ENCODE results near the gene MEG3. TPM values are rescaled to one million over a fixed set of nuclear protein-coding genes. Genes with fewer than 3 reads are reported as not detected.

MEG3 gene
- total and polyA plus RNA-seq, 2 of the 4 experiments (the other 2 are of a cell fraction), result 31.5 to 556 TPM

DNA sequence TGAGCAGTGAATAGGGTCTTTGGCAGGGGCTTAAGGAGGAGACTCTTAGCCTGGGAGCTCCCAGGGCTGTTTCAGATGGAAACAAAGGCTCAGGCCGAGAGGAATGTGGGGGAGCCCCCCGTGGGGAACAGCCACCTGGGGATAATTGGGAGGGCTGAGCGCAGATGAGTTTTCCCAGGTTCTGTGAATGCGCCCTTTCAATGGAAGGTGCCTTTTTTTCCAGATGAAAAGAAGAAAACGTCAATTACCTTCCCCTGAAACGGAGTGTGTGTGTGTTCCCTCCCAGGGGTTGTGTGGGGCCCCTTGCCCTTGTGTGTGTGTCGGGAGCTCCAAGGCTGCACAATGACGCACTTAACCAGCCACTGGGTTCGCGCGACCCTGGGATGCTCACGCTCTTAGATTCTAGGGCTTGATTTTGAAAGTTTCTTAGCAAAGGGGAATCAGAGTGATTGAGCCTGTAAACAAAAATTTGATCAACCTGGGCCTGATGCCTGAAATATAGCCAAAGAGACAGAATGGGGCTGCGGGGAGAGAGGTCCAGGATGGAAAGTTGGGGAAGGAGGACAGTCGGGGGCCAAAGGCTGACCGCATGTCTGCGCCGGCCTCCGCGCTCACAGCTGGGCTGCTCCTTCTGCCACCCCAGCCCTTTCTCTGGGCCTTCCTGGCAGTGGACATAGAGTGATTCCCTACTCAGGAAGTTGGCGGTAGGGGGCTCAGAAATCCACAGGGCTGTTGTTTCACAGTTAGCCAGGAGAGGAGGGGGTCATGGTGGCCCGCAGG is 14.6 kb downstream of the MEG3 start:
- Histone ChIP-seq H3K9ac (ENCODE audit: low read depth, low read length) (no peak overlapping the region), H2BK20ac (ENCODE audit: low read depth, low read length) (no peak overlapping the region), H2BK120ac (ENCODE audit: low read depth, low read length) (no peak overlapping the region), H4K5ac (ENCODE audit: low read depth, low read length) (no peak overlapping the region), H2AK5ac (ENCODE audit: low read depth, low read length) (no peak overlapping the region), H2AK9ac (replicated peaks; ENCODE audit: low read depth, low read length, poor library complexity) (no peak overlapping the region), H3K9me1 (ENCODE audit: insufficient read depth, low read length) (peaks cover 3% of the 10 kb centered on the region; the same call in 1 of the 2 replicates), H2AFZ (replicated peaks; ENCODE audit: low read length, poor library complexity) (no peak overlapping the region), H3K27me3 (ENCODE audit: control insufficient read depth, insufficient read depth, low read length) (no peaks in the 10 kb centered on the region), H2BK5ac (ENCODE audit: low read depth, low read length, poor library complexity, severe bottlenecking) (no peak overlapping the region), H3K9me3 (ENCODE audit: control insufficient read depth, insufficient read depth, low read length) (no peaks in the 10 kb centered on the region), H4K8ac (ENCODE audit: low read depth in 2 of 2, low read length in 2 of 2) (no peak overlapping the region), H3K4ac (ENCODE audit: low read depth, low read length) (no peak overlapping the region), H3K27ac (ENCODE audit: insufficient read depth, low read length) (no peak overlapping the region), H3K4me1 (ENCODE audit: control insufficient read depth, insufficient read depth, low read length) (peaks cover 23% of the 10 kb centered on the region), H3K14ac (replicated peaks; ENCODE audit: low read depth, low read length) (no peak overlapping the region), H3K4me3 (ENCODE audit: insufficient read depth, low read depth, low read length) (no peak overlapping the region), H3K79me1 (ENCODE audit: low read depth in 1 of 2, low read length in 2 of 2) (peaks cover 11 to 59% of the 10 kb centered on the region in 2 experiments), H3K4me2 (ENCODE audit: low read depth, low read length) (no peak overlapping the region), H3K23ac (ENCODE audit: low read depth, low read length) (no peak overlapping the region), H2BK15ac (ENCODE audit: low read depth, low read length) (no peak overlapping the region), H4K20me1 (ENCODE audit: insufficient read depth, low read length) (peaks cover 100% of the 10 kb centered on the region), H4K91ac (ENCODE audit: insufficient read depth, low read depth, low read length) (no peak overlapping the region), H3K18ac (ENCODE audit: low read depth, low read length) (no peak overlapping the region), H3K36me3 (ENCODE audit: control insufficient read depth, insufficient read depth, low read length) (peaks cover 70% of the 10 kb centered on the region), H3K56ac (ENCODE audit: extremely low read depth, insufficient read depth, low read length) (no peak overlapping the region)
- no TSS peak for BruUV-seq (replicated peaks)
- POLR2A ChIA-PET (ENCODE audit: unreplicated experiment), result no interaction called here
- CTCF ChIA-PET, result interaction anchor here (1.2 kb wide), 1 partner anchor 130 kb away, joined by 3 read pairs; no protein-coding TSS in a partner anchor
- intact Hi-C loops (cut with micrococcal nuclease), result loop anchor here (5.0 kb wide), 1 partner anchor 178 kb away; no protein-coding TSS in a partner anchor
- TF ChIP-seq RFX5 (IDR thresholded peaks at IDR 0.05; ENCODE audit: low read depth, low read length) (no peak), RAD21 (IDR thresholded peaks at IDR 0.05; ENCODE audit: low read length) (no peak), MXI1 (IDR thresholded peaks at IDR 0.05; ENCODE audit: borderline replicate concordance, low read depth, low read length) (no peak), MAZ (IDR thresholded peaks at IDR 0.05; ENCODE audit: borderline replicate concordance, low read depth, low read length) (no peak)
- TF ChIP-seq, protein P1, sequence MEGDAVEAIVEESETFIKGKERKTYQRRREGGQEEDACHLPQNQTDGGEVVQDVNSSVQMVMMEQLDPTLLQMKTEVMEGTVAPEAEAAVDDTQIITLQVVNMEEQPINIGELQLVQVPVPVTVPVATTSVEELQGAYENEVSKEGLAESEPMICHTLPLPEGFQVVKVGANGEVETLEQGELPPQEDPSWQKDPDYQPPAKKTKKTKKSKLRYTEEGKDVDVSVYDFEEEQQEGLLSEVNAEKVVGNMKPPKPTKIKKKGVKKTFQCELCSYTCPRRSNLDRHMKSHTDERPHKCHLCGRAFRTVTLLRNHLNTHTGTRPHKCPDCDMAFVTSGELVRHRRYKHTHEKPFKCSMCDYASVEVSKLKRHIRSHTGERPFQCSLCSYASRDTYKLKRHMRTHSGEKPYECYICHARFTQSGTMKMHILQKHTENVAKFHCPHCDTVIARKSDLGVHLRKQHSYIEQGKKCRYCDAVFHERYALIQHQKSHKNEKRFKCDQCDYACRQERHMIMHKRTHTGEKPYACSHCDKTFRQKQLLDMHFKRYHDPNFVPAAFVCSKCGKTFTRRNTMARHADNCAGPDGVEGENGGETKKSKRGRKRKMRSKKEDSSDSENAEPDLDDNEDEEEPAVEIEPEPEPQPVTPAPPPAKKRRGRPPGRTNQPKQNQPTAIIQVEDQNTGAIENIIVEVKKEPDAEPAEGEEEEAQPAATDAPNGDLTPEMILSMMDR (conservative IDR thresholded peaks at IDR 0.05; ENCODE audit: low read depth, low read length), result no peak
- dilution Hi-C loops (cut with HindIII; ENCODE audit: low sequenced_read_pairs, unreplicated experiment), result no loop called here
- ATAC-seq (ENCODE audit: low read depth) (no peak), DNase-seq (no peak)
- in situ Hi-C loops (cut with MboI; ENCODE audit: low sequenced_read_pairs), result loop anchor here (10.0 kb wide), 1 partner anchor 456 kb away; no protein-coding TSS in a partner anchor
- WGBS, 2 experiments (ENCODE audit: extremely low coverage in 2 of 2, insufficient read length in 1 of 2), result 79% methylated on average over 12 of the region's 21 CpGs; no CpG with 5 or more reads in 1 of the 2 experiments
